Suprapubic skin (tissue), 4 donors: ENCODE data around the gene MLKL. TPM values are rescaled to one million over a fixed set of nuclear protein-coding genes. Genes with fewer than 3 reads are reported as not detected.

Experiments used
- DNase-seq, 2 donors: peaks; one replicate each; pipeline ENCODE4 v3.0.0-alpha.2; 2019; ENCODE audit warnings: low spot score in 2 of 2
- H3K27ac ChIP-seq: fragments of 200-600 bp; sonication (generic); one replicate; pipeline ENCODE4 v1.5.1; 2019
- H3K27me3 ChIP-seq: fragments of 200-600 bp; sonication (generic); one replicate; pipeline ENCODE4 v1.5.1; 2019
- H3K36me3 ChIP-seq: fragments of 200-600 bp; sonication (generic); one replicate; pipeline ENCODE4 v1.5.1; 2019
- H3K4me1 ChIP-seq: fragments of 200-600 bp; sonication (generic); one replicate; pipeline ENCODE4 v1.5.1; 2019
- H3K4me3 ChIP-seq: fragments of 200-600 bp; sonication (generic); one replicate; pipeline ENCODE4 v1.5.1; 2019; ENCODE audit warnings: mild to moderate bottlenecking
- H3K9me3 ChIP-seq: fragments of 200-600 bp; sonication (generic); one replicate; pipeline ENCODE4 v1.5.1; 2019
- CTCF ChIP-seq, 2 donors: fragments of 200-600 bp in 1 of 2; fragments of 450-650 bp in 1 of 2; sonication (generic) in 1 of 2; IDR thresholded peaks; one replicate each; pipeline ENCODE4 v1.5.1; 2016 to 2019; ENCODE audit warnings: antibody characterized with exemption in 2 of 2, mild to moderate bottlenecking in 1 of 2, moderate library complexity in 1 of 2
- EP300 ChIP-seq: sonication (generic); formaldehyde crosslinking; IDR thresholded peaks from one replicate; pipeline ENCODE4 v1.6.1; 2017; ENCODE audit warnings: antibody characterized with exemption
- POLR2A ChIP-seq, 2 donors: fragments of 450-650 bp; IDR thresholded peaks; one replicate each; pipeline ENCODE4 v1.6.1; 2017; ENCODE audit warnings: antibody characterized with exemption in 2 of 2, mild to moderate bottlenecking in 2 of 2, moderate library complexity in 2 of 2
- POLR2AphosphoS5 ChIP-seq, 3 donors: sonication (generic); formaldehyde crosslinking; IDR thresholded peaks; one replicate each; pipeline ENCODE4 v1.6.1; 2017; ENCODE audit warnings: antibody characterized with exemption in 3 of 3
- WGBS: methylation state at CpG from one replicate; pipeline ENCODE4 v1.1.5; 2018; 5-methylcytosine and 5-hydroxymethylcytosine counted together
- total RNA-seq, 4 donors: library from RNA; depleted of rRNA; stranded (reverse); fragments of >200 nt; gene quantifications; one replicate each; pipeline ENCODE4 v1.1.0, GENCODE V29; 2016

MLKL gene
- total RNA-seq, 4 donors from 2014 or later, result 3.1 to 12.0 (median 7.0) TPM

- H3K27me3 ChIP-seq, result no peaks in the 10 kb centered on the region
- no peaks in the 10 kb centered on the region for H3K9me3 ChIP-seq
- no peak for DNase-seq
- H3K4me1 ChIP-seq, result no peaks in the 10 kb centered on the region
- H3K4me3 ChIP-seq, result no peak overlapping the region
- no peak overlapping the region for H3K27ac ChIP-seq
- WGBS, result 72% methylated on average over 7 of the region's 7 CpGs
- peaks cover 86% of the 10 kb centered on the region for H3K36me3 ChIP-seq
- no peak for TF ChIP-seq POLR2AphosphoS5 (IDR thresholded peaks at IDR 0.05)
- no peak for TF ChIP-seq CTCF (IDR thresholded peaks at IDR 0.05)
- no peak for TF ChIP-seq EP300
- TF ChIP-seq POLR2A (IDR thresholded peaks at IDR 0.05), result no peak
These were observed 67.0 kb downstream of the MLKL start for GRCh38 chr16:74633686-74634085.

- H3K36me3 ChIP-seq, result peaks cover 93% of the 10 kb centered on the region
- TF ChIP-seq CTCF (IDR thresholded peaks at IDR 0.05) (no peak), POLR2A (IDR thresholded peaks at IDR 0.05) (no peak), EP300 (no peak), POLR2AphosphoS5 (IDR thresholded peaks at IDR 0.05) (no peak)
- no peaks in the 10 kb centered on the region for H3K27me3 ChIP-seq
- no peak overlapping the region for H3K4me3 ChIP-seq
- 89% methylated on average over 6 of the region's 6 CpGs for WGBS
- H3K9me3 ChIP-seq, result no peaks in the 10 kb centered on the region
- H3K27ac ChIP-seq, result no peak overlapping the region
- DNase-seq, result no peak
- H3K4me1 ChIP-seq, result no peaks in the 10 kb centered on the region
These were observed 73.0 kb downstream of the MLKL start for GRCh38 chr16:74627506-74628220.

GRCh38 chr16:74626741-74627416, 73.8 kb downstream of the MLKL start:
- Histone ChIP-seq H3K27me3 (no peaks in the 10 kb centered on the region), H3K36me3 (peaks cover 93% of the 10 kb centered on the region), H3K4me3 (no peak overlapping the region), H3K4me1 (no peaks in the 10 kb centered on the region), H3K27ac (no peak overlapping the region), H3K9me3 (no peaks in the 10 kb centered on the region)
- DNase-seq, result no peak
- no peak for TF ChIP-seq CTCF (IDR thresholded peaks at IDR 0.05)
- no peak for TF ChIP-seq POLR2AphosphoS5 (IDR thresholded peaks at IDR 0.05)
- TF ChIP-seq EP300, result no peak
- no peak for TF ChIP-seq POLR2A (IDR thresholded peaks at IDR 0.05)
- 0% methylated on average over 1 of the region's 1 CpG for WGBS

GRCh38 chr16:74625500-74626350, 74.9 kb downstream of the MLKL start:
- Histone ChIP-seq H3K27ac (no peak overlapping the region), H3K27me3 (no peaks in the 10 kb centered on the region), H3K36me3 (peaks cover 83% of the 10 kb centered on the region), H3K4me1 (no peaks in the 10 kb centered on the region), H3K4me3 (no peak overlapping the region), H3K9me3 (no peaks in the 10 kb centered on the region)
- no peak for DNase-seq
- WGBS, result 92% methylated on average over 14 of the region's 14 CpGs
- TF ChIP-seq CTCF (IDR thresholded peaks at IDR 0.05), result no peak
- no peak for TF ChIP-seq POLR2A (IDR thresholded peaks at IDR 0.05)
- TF ChIP-seq EP300, result no peak
- no peak for TF ChIP-seq POLR2AphosphoS5 (IDR thresholded peaks at IDR 0.05)

GRCh38 chr16:74623839-74624235, 76.8 kb downstream of the MLKL start:
- H3K36me3 ChIP-seq, result peaks cover 71% of the 10 kb centered on the region
- no peaks in the 10 kb centered on the region for H3K9me3 ChIP-seq
- DNase-seq, result no peak
- no peaks in the 10 kb centered on the region for H3K4me1 ChIP-seq
- H3K27ac ChIP-seq, result no peak overlapping the region
- TF ChIP-seq POLR2AphosphoS5 (IDR thresholded peaks at IDR 0.05), result no peak
- TF ChIP-seq EP300, result no peak
- TF ChIP-seq CTCF (IDR thresholded peaks at IDR 0.05), result no peak
- no peak for TF ChIP-seq POLR2A (IDR thresholded peaks at IDR 0.05)
- WGBS, result 82% methylated on average over 6 of the region's 6 CpGs
- no peak overlapping the region for H3K4me3 ChIP-seq
- no peaks in the 10 kb centered on the region for H3K27me3 ChIP-seq
